Astrocyte of the hippocampus (primary cell): ENCODE results near the gene RNF157.

Source experiments
- DNase-seq: peaks from one replicate; pipeline ENCODE4 v3.0.0; 2011; ENCODE audit warnings: low read depth, low spot score

RNF157 gene

GRCh38 chr17:76240461-76241203, at the start of gene RNF157:
TSS of gene RNF157 (minus strand) at chr17:76240493. CDS start at chr17:76240240, 253 bp downstream.
- peak; percentile 75 for DNase-seq

GRCh38 chr17:76281573-76282371, 41.5 kb upstream of the RNF157 start:
- no peak for DNase-seq

- no peak for DNase-seq
These were observed 40.4 kb upstream of the RNF157 start for GRCh38 chr17:76280650-76281049.

- no peak for DNase-seq
These were observed 39.5 kb upstream of the RNF157 start for GRCh38 chr17:76279742-76280287.

GRCh38 chr17:76278952-76279741, 38.9 kb upstream of the RNF157 start:
- peak; percentile 92 for DNase-seq

- DNase-seq = no peak
These were observed 38.1 kb upstream of the RNF157 start for GRCh38 chr17:76278268-76278908.

- no peak for DNase-seq
These were observed 37.3 kb upstream of the RNF157 start for GRCh38 chr17:76277300-76278267.

GRCh38 chr17:76276461-76277299, 36.4 kb upstream of the RNF157 start:
- DNase-seq = peak; percentile 56

GRCh38 chr17:76276069-76276431, 35.8 kb upstream of the RNF157 start:
- no peak for DNase-seq

- DNase-seq = no peak
These were observed 35.2 kb upstream of the RNF157 start for GRCh38 chr17:76275382-76276068.

- DNase-seq = no peak
These were observed 34.0 kb upstream of the RNF157 start for GRCh38 chr17:76274112-76274956.

- DNase-seq = no peak
These were observed 33.3 kb upstream of the RNF157 start for GRCh38 chr17:76273445-76274111.

GRCh38 chr17:76272541-76273444, 32.5 kb upstream of the RNF157 start:
- DNase-seq = no peak

- no peak for DNase-seq
These were observed 31.6 kb upstream of the RNF157 start for GRCh38 chr17:76271669-76272540.
